ENCODE results near the gene SH3D19. TPM values are rescaled to one million over a fixed set of nuclear protein-coding genes. Genes with fewer than 3 reads are reported as not detected.
A peak's percentile ranks its signal among the peaks of the same experiment; 100 is the strongest.

SH3D19 gene
- total RNA-seq: 100 to 1,000 TPM in 1 of 4 donors, 10 to 100 TPM in 3; 35.1 to 113 (median 38.6) TPM

GRCh38 chr4:151325111-151325948 is at the start of gene SH3D19:
SH3D19 (minus strand) TSS chr4:151325605; CDS start chr4:151325352, 253 bp downstream.
- no peak for DNase-seq
- peak within 1 kb of the TSS; percentile 89 to 96 (median 92) for H3K27ac ChIP-seq
- WGBS, 2 donors: 3 to 6% methylated on average over 6 to 12 of the region's 88 CpGs
- H3K9me3 ChIP-seq: no peaks in the 10 kb centered on the region
- peaks cover 10 to 54% (median 13%) of the 10 kb centered on the region in 3 donors for H3K4me1 ChIP-seq
- H3K4me3 ChIP-seq: peak within 1 kb of the TSS; percentile 75 to 94 (median 84)
- peaks cover 0 to 13% (median 0%) of the 10 kb centered on the region in 4 donors for H3K27me3 ChIP-seq
- intact Hi-C loops (cut with DNase I): no loop called here
- no peaks in the 10 kb centered on the region for H3K36me3 ChIP-seq
- peak in 2 of 4 donors; percentile 73 to 79 for TF ChIP-seq POLR2A (IDR thresholded peaks at IDR 0.05)
- TF ChIP-seq CTCF (IDR thresholded peaks at IDR 0.05): no peak

GRCh38 chr4:151362404-151363164 is 37.2 kb upstream of the SH3D19 start:
- TF ChIP-seq CTCF (IDR thresholded peaks at IDR 0.05): peak; percentile 64 to 99 (median 98)
- no peak for TF ChIP-seq POLR2A (IDR thresholded peaks at IDR 0.05)
- Histone ChIP-seq H3K4me3 (no peak overlapping the region), H3K4me1 (peaks cover 0 to 12% (median 0%) of the 10 kb centered on the region in 3 donors), H3K9me3 (no peaks in the 10 kb centered on the region), H3K27me3 (no peaks in the 10 kb centered on the region), H3K27ac (no peak overlapping the region), H3K36me3 (no peaks in the 10 kb centered on the region)
- 25 to 39% methylated on average over 10 to 14 of the region's 14 CpGs for WGBS, 2 donors
- DNase-seq: no peak
- intact Hi-C loops (cut with DNase I): loop anchor here (10.0 kb wide), 1 partner anchor 228 kb away; no protein-coding TSS in a partner anchor

GRCh38 chr4:151361966-151362365 is 36.6 kb upstream of the SH3D19 start:
- no peak for TF ChIP-seq CTCF (IDR thresholded peaks at IDR 0.05)
- no peak for TF ChIP-seq POLR2A (IDR thresholded peaks at IDR 0.05)
- no peaks in the 10 kb centered on the region for H3K9me3 ChIP-seq
- no peaks in the 10 kb centered on the region for H3K27me3 ChIP-seq
- DNase-seq: no peak
- no peak overlapping the region for H3K4me3 ChIP-seq
- peaks cover 0 to 12% (median 0%) of the 10 kb centered on the region in 3 donors for H3K4me1 ChIP-seq
- intact Hi-C loops (cut with DNase I): loop anchor here (10.0 kb wide), 1 partner anchor 227 kb away; no protein-coding TSS in a partner anchor
- no peak overlapping the region for H3K27ac ChIP-seq
- H3K36me3 ChIP-seq: no peaks in the 10 kb centered on the region
- WGBS, 2 donors: 89% methylated on average over 13 of the region's 13 CpGs

- no peak overlapping the region for H3K4me3 ChIP-seq
These were observed 35.7 kb upstream of the SH3D19 start for GRCh38 chr4:151361126-151361525.

More at GRCh38 chr4:151361126-151361525, 35.7 kb upstream of the SH3D19 start:
- intact Hi-C loops (cut with DNase I): loop anchor here (10.0 kb wide), 1 partner anchor 226 kb away; no protein-coding TSS in a partner anchor
- H3K27me3 ChIP-seq: no peaks in the 10 kb centered on the region
- WGBS, 2 donors: 84 to 100% methylated on average over 2 of the region's 2 CpGs
- H3K9me3 ChIP-seq: no peaks in the 10 kb centered on the region
- DNase-seq: no peak
- TF ChIP-seq POLR2A (IDR thresholded peaks at IDR 0.05) (no peak), CTCF (IDR thresholded peaks at IDR 0.05) (no peak)
- H3K4me1 ChIP-seq: peaks cover 0 to 20% (median 0%) of the 10 kb centered on the region in 3 donors
- H3K36me3 ChIP-seq: no peaks in the 10 kb centered on the region
- H3K27ac ChIP-seq: no peak overlapping the region

All from esophagus squamous epithelium (tissue), 5 donors.